ENCODE measurements around the gene TFF3.

Gene TFF3

DNA sequence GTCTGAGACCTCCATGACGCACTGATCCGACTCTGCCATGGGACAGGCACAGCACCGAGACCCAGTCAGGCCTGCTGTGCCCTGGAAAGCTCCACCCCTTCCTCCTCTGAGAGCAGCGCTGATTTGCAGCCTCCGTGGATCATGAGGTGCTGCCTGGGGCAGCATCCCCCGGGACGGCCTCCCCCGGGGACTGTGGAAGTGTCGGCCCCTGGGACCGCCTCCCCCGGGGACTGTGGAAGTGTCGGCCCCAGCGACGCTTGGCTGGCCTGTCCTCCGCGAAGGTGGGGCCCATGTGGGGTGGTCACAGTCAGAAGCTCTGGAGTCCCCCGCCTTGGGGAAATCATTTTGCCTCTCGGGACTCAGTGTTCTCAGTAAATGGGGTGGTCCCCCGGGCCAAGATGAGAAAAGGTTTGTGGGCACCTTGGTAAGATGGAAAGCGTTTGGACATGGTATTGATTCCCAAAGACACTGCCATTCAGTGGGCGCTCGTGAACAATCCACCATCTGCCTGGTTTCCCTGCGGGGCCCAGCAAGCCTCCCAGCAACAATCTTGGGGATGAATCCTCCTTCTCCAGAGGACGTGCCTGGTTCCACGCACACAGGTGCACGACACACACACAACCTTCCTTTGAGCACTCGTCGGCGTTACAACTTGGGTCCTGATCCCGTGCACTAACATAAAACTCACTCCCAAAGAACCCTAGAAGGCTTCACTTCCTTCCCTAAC lies 32.6 kb upstream of the TFF3 start:
- no peak for DNase-seq (ENCODE audit: low read depth in 2 of 3, low spot score in 1 of 3)

DNA sequence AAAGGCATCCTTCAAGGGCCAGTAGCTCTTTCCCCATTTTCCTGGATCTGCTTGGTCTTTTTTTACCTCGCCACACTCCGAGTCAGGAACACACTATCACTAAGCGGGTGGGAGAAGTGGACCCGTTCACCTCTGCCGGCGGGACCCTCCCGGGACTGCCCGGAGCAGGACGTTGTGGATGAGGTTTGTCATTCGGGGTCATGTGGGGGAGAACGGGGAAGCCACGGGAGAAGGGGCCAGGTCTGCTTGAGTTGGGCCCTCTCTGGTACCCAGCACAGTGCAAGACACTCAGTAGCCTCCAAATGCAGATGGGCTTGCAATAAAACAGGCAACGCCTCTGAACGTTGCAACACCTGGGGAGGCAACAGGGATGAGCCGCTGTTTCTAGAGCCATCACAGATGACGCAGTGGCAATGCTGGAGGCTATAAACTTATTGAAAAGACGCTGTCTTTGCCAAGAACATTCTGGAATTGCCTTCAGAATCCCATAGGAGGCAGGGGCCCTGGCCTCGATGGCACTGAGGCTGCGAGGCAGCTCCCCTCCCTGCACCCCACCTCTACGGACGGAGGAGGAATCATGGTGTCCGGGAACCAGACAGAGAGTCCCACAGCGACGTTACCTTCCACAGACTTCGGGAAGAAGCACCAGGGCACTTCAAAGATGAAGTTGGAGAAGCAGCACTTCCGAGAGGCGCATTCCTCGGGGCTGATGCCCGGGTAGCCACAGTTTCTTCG lies 31.8 kb upstream of the TFF3 start:
- DNase-seq (ENCODE audit: low read depth in 2 of 3, low spot score in 1 of 3): no peak

DNA sequence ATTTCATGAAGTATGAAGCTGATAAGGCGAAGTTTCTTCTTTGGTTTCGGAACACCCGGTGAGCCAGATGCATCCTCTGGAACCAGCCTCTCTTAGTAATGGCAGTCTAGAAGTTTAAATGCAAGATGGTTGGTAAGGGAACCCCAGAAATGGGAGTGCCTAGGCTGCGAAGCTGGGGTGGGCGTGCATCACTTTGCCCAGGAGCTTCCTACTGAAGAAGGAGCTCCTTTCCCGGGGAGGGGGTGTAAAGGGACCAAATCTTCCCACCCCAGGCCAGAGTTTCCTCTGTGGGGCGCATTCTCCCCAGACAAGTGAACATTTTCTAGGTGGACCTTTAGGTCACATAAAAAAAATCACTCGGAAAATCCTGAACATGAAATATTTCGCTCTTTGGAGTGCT lies 31.2 kb upstream of the TFF3 start:
- DNase-seq (ENCODE audit: low read depth in 2 of 3, low spot score in 1 of 3): no peak

DNA sequence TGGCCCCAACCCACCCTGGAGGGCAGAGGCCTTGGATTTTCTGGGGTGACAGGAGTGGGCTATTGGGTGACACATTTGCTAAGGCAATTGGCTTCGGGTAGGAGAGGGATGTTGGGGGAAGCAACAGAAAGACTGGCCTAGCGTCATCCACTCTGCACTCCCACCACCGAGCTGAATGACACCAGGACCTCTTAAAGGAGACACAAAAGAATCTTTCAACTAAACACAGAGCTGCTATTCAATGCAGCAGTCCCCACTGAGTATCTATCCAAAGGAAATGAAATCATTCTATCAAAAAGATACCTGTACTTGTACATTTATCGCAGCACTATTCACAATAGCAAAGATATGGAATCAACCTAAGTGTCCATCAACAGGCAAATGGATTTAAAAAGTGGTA lies 29.4 kb upstream of the TFF3 start:
- no peak for DNase-seq (ENCODE audit: low read depth in 2 of 3, low spot score in 1 of 3)

DNA sequence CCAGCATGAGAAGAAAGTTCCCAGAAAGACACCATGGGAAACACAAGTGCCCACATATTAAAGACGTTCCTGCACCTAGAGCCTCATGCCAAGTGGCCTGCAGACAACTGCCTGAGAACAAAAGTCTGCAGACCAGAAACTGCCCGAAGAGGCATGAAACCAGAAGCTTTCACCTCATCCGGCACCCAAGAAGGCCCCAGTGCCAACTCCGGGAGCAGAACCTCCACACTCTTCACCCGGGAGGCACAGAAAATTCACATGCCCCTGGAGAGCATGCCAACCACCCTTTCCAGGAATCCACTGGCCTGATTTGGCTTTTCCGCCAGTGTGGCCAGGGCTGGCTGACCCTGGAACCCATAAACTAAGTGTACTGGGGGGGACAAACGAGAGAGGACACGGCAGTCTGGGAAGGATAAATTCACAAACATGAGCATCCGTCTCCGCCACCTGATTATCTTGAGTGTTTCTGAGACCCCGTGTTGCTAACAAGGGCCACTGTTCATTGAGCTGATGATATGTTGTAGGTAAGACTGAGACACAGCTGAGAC lies 28.8 kb upstream of the TFF3 start:
- no peak for DNase-seq (ENCODE audit: low read depth in 2 of 3, low spot score in 1 of 3)

DNA sequence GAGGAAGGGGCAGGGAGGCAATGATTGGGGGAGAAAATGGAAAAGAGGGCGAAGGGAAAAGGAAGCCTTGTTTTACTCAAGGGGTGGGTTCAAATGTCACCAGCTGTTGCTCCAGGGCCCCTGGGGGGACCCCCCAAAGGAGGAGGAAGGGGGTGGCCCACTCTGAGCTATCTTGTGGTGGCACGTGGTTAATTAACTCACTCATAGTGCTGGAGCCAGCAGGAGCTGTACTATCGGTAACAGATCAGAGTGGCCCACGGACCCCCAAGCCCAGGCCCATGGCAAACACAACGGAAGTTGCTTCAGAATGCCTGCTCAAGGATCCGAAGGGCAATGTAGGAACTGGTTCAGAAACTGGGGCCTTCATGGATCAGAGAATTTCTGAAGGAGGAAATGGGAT lies 28.3 kb upstream of the TFF3 start:
- no peak for DNase-seq (ENCODE audit: low read depth in 2 of 3, low spot score in 1 of 3)

DNA sequence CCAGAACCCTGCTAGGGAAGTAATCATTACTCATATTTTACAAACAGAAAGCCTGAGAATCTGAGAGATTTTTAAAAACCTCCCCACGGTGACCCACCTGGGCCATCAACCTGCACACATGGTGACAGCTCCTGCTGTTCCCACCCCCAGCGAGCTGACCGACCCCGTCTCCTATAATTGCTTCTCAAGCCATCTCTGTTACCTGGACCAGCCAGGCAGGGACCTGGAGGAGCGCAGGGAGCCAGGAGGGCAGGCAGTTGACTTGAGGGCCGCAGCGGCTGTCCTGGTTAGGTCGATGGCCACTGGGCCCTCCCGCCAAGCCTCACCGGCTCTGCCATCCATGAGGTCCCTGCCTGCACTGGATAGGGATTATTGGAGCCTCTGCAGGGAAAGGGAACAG lies 27.9 kb upstream of the TFF3 start:
- DNase-seq (ENCODE audit: low read depth in 2 of 3, low spot score in 1 of 3): no peak

DNA sequence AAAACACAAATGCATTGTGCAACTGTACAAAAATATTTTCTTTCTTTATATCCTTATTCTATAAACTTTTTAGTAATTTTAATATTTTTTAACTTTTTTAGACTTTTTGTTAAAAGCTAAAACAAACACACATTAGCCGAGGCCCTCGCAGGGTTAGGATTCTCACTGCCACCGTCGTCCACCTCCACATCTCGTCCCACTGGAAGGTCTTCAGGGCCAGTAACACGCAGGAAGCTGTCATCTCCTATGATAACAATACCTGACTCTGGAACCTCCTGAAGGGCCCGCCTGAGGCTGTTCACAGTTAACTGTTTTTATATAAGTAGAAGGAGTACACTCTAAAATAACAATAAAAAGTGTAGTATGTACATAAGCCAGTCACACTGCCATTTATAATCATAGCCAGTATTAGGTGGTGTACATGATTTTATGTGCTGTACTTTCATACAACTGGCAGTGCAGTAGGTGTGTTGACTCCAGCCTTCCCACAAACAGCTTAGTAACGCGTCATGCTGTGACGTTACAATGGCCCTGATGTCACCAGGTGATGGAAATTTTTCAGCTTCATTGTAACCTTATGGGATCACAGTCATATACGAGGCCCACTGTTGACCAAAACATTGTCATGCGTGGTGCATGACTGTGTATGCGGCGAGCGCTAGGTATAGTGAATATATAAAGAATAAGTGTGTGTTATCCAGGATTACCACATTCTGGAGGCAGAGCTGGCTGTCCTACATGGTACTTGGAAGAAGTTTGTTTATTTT lies 26.8 kb upstream of the TFF3 start:
- no peak for DNase-seq (ENCODE audit: low read depth in 2 of 3, low spot score in 1 of 3)

DNA sequence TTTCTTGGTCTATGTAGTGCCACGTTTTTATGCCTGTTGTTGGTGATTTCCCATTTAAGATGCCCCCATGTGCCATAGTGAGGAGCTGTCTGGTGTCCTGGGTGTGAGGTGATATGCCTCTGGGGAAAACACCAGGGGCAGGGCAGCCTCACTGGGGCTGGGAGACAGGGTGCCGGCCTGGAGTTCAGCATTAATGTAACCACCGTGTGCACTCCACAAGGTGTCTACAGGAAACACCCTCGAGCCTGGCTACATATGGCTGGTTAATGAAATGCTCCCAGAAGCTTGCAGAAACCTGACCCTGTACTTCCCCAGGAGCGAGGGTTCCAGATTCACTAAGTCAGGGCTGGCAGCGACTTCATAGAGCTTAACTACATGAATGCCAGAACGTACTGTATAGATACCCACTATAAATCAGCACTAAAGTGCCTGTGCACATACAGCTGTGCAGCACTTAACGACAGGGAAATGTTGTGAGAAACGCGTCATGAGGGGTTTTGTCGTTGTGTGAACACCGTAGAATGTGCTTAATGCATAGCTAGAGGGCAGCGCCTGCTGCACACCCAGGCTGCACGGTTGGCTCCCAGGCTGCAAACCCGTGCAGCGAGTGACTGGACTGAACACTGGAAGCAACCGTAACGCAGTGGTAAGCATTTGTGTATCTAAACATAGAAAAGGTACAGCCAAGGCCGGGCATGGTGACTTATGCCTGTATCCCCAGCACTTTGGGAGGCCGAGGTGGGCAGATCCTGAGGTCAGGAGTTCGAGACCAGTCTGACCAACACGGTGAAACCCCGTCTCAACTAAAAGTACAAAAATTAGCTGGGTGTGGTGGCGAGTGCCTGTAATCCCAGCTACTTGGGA lies 25.2 kb upstream of the TFF3 start:
- DNase-seq (ENCODE audit: low read depth in 2 of 3, low spot score in 1 of 3): no peak

DNA sequence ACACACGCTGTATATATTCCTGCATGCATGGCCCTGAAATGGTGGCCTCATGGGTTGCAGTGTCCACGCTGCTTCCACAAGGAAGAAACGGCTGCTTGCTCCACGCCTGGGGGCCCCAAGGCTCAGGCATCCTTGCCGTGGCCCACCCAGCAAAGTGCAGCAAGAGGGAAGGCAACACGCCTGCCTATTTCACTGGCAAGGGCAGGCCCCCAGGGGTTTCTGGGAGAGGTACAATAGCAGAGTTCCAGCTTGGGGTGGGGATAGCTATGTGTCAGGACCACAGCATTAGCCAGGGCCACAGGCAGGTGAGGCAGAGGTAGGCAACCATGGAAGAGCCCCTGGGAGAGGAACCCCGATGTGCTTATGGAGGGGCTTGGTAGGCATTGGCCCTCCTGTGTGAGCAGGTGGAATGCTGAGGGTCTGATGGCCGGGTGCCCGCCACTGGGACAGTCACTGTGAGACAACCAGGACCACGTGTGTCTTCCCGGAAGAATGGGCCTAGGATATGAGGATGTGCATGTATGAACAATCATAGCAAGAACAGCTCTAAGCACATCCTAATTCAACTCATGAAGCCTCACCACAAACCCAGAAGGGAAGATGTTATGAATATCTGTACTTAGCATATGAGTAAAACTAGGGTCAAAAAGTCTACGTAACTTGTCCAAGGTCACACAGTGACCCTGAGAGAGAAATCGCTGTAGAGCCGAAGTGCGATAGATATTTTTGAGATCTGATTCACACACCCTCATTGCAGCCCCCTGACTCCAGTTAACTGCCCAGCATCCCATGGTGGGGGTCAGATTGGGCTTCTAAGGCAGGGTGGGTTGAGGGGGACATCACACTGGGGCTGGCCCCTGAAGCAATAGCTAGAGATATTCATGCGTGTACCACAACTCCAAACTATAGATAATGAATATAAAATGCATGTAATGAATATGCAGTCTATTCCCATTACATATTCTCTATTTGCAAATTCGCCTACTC lies 23.8 kb upstream of the TFF3 start:
- DNase-seq (ENCODE audit: low read depth in 2 of 3, low spot score in 1 of 3): peak in 1 of 3 donors; percentile 9

DNA sequence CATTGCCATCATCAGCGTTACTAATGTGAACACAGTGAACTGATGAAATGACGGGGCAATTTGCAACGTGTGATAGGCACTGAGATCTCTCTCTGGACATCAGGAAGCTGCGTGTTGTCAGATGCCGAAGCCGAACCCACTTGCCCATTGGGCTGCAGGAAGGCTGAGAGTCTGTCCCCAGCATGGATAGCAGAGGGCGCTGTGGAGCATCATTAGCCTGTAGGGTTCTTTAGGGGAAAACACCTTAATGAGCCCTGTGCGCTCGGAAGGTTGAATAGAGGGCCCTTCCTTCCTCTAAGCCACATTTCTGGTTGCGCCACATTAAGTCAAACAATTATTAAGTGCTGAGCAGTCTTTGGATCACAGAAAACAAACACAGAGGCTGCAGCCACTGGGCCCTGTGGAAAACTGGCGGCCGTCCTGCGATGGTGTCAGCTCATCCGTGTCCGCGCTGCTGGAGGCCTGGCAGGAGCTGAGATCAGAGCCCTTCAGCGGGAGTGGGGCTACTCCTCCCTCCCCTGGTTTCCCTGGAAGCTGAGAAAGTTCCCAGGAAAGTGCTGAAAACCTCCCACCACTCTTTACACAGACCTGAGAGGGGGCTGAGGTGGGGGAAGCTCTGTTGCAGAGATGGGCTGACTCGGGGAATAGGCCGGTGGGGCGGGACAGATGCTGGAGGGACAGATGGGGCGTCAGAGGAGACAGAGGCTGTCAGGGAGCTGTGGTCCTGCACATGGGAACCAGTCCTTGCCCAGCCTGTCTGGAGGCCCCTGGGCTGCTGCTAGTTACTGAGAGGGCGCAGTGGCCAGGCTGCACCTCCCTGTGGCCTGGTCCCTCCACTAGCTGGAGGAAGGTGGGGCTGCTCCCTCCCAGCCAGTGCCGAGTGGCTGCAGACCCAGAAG lies 22.9 kb upstream of the TFF3 start:
- DNase-seq (ENCODE audit: low read depth in 2 of 3, low spot score in 1 of 3): peak; percentile 69 to 76 (median 71)

DNA sequence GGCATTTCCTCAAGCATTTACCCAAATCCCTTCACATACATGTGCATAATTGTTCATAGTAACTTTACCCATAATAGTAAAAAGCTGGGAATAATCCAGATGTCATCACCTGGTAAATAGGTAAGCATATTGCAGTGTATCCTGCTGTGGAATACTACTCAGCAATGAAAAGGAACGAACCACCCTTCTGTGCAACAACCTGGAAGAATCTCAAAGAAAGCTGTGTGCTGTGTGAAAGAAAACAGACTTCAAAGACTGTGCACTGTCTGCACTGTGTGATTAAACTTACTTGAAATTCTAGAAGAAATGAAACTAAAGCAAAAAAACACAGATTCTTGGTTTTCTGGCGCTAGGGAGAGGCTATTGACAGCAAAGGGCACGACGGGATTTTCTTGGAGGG lies 22.1 kb upstream of the TFF3 start:
- no peak for DNase-seq (ENCODE audit: low read depth in 2 of 3, low spot score in 1 of 3)

DNA sequence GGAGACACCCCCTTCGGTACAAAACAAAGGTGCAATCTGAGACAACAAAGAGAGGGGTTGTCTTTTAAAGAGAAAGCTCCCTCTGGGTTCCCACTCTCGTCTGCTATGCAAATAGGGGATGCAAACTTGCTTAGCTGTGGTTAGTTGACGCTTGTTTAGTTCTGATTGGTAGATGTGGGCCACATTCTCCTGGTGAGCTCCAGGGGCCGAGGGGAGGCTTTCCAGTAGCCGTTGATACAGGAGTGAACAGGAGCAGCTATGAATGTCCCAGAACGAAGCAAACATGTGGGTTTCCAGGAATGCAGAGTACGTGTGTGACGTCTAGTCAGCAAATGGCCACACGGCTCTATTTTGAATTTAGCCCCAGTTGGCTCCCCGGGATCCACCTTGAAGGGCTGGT lies 20.8 kb upstream of the TFF3 start:
- no peak for DNase-seq (ENCODE audit: low read depth in 2 of 3, low spot score in 1 of 3)

DNA sequence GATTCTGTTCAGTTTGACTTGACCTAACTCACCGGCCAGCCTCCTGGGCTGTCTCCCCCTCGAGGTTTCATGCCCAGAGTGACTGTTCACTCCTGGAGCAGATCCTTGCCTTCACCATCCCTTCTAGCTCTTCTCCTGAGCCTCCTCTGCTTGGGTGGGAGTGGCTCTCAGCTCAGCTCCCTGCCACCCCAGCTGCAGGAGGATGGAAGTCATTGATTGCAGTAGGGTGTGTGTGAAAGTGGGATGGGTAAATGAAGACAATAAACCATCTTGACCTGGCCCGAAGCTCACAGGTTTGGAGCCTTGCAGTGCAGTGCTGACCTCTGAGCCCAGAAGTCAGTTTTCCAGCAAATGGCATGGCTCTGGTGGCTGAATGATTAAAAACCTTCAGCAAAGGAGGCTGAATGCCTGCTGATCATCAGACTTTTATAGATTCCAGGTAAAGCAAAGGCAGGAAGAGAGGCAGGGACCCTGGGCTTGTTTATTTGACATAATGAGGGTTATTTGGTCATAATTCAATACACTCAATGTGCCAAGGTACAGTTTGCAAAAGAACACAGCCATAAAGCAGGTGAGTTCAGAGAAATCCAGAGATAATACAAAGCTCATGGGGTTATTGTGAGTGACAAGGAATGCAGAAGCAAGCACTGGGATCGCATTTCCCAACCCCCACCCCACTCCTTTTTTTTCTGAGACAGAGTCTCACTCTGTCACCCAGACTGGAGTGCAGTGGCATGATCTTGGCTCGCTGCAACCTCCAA lies 17.5 kb upstream of the TFF3 start:
- no peak for DNase-seq (ENCODE audit: low read depth in 2 of 3, low spot score in 1 of 3)

DNA sequence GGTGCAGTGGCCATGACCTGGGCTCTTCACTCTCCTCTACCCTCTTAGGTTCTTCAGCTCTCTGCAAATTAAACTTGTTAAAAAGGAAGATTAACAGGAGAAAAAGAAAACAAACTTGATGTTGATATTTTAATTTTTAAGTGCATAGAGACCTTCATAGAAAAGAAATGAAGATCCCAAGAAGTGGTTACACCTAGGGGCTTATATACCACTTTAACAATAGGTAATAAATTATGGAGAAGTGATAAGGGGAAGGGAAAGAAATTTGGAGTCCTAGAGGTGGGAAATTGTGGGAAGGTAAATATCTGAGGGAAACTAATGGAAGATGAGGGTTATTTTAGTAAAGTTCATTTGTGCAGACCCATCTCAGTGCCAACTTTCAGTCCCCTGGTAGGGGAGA lies 16.5 kb upstream of the TFF3 start:
- no peak for DNase-seq (ENCODE audit: low read depth in 2 of 3, low spot score in 1 of 3)

DNA sequence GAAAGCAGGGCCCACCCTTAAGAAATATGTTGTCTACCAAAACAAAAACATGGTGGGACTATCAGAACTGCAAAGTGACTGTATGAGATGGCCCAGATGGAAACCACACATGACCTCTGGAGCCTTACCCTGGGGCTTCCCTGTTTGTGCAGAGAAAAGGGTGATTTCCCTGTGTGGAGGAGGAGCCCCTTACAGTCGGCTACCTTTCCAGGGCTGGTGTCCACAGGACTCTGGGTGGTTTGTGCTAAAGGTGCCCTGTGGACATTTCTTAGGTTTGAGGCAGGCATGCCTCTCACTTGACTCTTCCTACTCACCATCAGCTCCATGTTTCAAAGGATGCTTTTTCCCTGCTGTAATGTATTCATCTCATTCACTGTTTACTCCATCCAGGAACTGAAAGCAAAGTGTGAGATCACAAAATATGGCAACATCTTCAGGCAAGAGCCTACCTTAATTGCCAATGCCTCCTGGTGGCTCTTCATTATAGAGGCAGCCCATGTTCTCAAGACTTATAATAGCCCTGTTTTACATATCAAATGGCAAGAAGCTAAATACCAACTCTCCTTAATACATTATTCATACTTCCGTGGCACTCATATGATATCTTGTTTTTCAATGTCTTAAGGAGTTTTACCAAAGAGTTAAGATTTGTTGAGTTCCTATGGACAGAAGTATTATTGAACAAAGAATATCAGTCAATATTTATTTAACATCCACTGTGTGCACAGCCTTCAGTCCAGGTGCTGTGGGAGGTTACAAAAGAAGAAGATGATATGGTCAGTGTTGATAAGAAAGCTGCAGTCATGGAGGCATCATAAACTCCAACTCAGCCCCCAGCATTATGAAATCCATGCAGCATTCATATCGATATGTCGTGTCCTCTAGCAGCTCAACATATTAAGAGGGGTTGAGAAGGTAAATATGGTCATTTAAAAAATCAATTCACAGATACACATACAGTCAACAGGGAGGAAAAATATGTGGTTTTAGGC lies 15.5 kb upstream of the TFF3 start:
- DNase-seq (ENCODE audit: low read depth in 2 of 3, low spot score in 1 of 3): no peak

DNA sequence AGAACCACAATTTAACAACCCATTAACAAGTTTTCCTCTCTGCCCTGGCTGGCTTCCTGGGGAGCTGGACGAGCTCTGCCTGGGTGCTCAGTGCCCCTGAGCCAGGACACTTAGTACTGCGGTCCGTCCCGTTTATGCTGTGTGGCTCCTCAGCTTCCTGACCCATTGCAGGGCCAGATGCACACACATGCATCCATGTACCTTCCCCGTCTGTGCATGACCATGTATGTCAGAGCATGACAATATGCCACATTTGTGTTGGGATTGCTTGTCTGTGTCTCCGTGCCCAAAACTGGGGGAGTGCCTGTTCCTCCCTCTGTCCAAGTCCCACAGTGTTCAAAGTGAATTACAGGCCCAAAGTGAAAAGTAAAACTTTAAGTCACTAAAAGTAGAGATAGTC lies 9.7 kb upstream of the TFF3 start:
- no peak for DNase-seq (ENCODE audit: low read depth in 2 of 3, low spot score in 1 of 3)

Data from stimulated activated CD4-positive, alpha-beta T cell treated with anti-CD3 and anti-CD28 coated beads, Interleukin-12 subunit alpha, Interleukin-12 subunit beta, amount 100 ng/mL, for 48 hours (primary cell).